IMR-90 (cell line): ENCODE results near the gene TEK. TPM values are rescaled to one million over a fixed set of nuclear protein-coding genes. Genes with fewer than 3 reads are reported as not detected.

ENCODE experiments used
- ATAC-seq: fragments of 200-7000 bp; cut with Tn5 transposase; 2 replicates; pipeline ENCODE4 v1.9.1; 2020; ENCODE audit warnings: low read depth, mild to moderate bottlenecking, moderate library complexity
- BruUV-seq: library from RNA; stranded (reverse); fragments of 400-500 nt; replicated peaks from 2 replicates; lab custom pipeline; 2021; lab: Mats Ljungman, UMichigan
- CTCF ChIA-PET: fragments of 300-600 bp; formaldehyde crosslinking; extraction: SDS; loops from one replicate; lab custom pipeline; 2021; ENCODE audit warnings: antibody characterized with exemption; lab: Yijun Ruan, JAX
- POLR2A ChIA-PET: fragments of 300-600 bp; sonication (Branson Sonifier 250); formaldehyde crosslinking; loops from one replicate; lab custom pipeline; 2022; ENCODE audit warnings: antibody characterized with exemption; ENCODE audit not compliant: unreplicated experiment; lab: Charles Lee
- DNase-seq: peaks from one replicate; pipeline ENCODE4 v3.0.0; 2013
- H2AFZ ChIP-seq: replicated peaks from 2 replicates; pipeline ENCODE3; 2013; ENCODE audit warnings: low read length, mild to moderate bottlenecking; ENCODE audit not compliant: poor library complexity
- H2AK5ac ChIP-seq: 2 replicates; pipeline ENCODE4 v1.6.1; 2013; ENCODE audit warnings: low read depth, low read length, inconsistent platforms
- H2AK9ac ChIP-seq: replicated peaks from 2 replicates; pipeline ENCODE3; 2013; ENCODE audit warnings: mild to moderate bottlenecking, low read depth, low read length, moderate library complexity; ENCODE audit not compliant: poor library complexity
- H2BK120ac ChIP-seq: 2 replicates; pipeline ENCODE4 v1.6.1; 2013; ENCODE audit warnings: low read depth, low read length, inconsistent platforms
- H2BK15ac ChIP-seq: 3 replicates; pipeline ENCODE4 v1.6.1; 2013; ENCODE audit warnings: low read depth, low read length, inconsistent platforms
- H2BK20ac ChIP-seq: 2 replicates; pipeline ENCODE4 v1.6.1; 2013; ENCODE audit warnings: low read depth, mild to moderate bottlenecking, inconsistent platforms, low read length, moderate library complexity
- H2BK5ac ChIP-seq: 2 replicates; pipeline ENCODE4 v1.6.1; 2013; ENCODE audit warnings: mild to moderate bottlenecking, low read depth, low read length, inconsistent platforms; ENCODE audit not compliant: poor library complexity, severe bottlenecking
- H3K14ac ChIP-seq: replicated peaks from 2 replicates; pipeline ENCODE4 v1.6.1; 2013; ENCODE audit warnings: low read depth, low read length, inconsistent platforms
- H3K18ac ChIP-seq: 2 replicates; pipeline ENCODE4 v1.6.1; 2013; ENCODE audit warnings: low read depth, low read length, control low read depth
- H3K23ac ChIP-seq: 2 replicates; pipeline ENCODE4 v1.6.1; 2013; ENCODE audit warnings: low read depth, low read length, inconsistent platforms
- H3K27ac ChIP-seq: 2 replicates; pipeline ENCODE4 v1.5.1; 2013; ENCODE audit warnings: mild to moderate bottlenecking, control low read depth, low read length; ENCODE audit not compliant: insufficient read depth
- H3K27me3 ChIP-seq: 2 replicates; pipeline ENCODE4 v1.6.1; 2013; ENCODE audit warnings: low read length; ENCODE audit not compliant: control insufficient read depth, insufficient read depth
- H3K36me3 ChIP-seq: 2 replicates; pipeline ENCODE4 v1.6.1; 2013; ENCODE audit warnings: low read length, mixed read lengths; ENCODE audit not compliant: control insufficient read depth, insufficient read depth
- H3K4ac ChIP-seq: 2 replicates; pipeline ENCODE4 v1.6.1; 2013; ENCODE audit warnings: low read depth, low read length, inconsistent platforms
- H3K4me1 ChIP-seq: 2 replicates; pipeline ENCODE4 v1.6.1; 2013; ENCODE audit warnings: low read length, mixed read lengths; ENCODE audit not compliant: control insufficient read depth, insufficient read depth
- H3K4me2 ChIP-seq: 2 replicates; pipeline ENCODE4 v1.6.1; 2013; ENCODE audit warnings: low read depth, mild to moderate bottlenecking, control low read depth, low read length, moderate library complexity
- H3K4me3 ChIP-seq: 2 replicates; pipeline ENCODE4 v1.5.1; 2013; ENCODE audit warnings: low read depth, mild to moderate bottlenecking, control low read depth, low read length, moderate library complexity; ENCODE audit not compliant: insufficient read depth
- H3K56ac ChIP-seq: 2 replicates; pipeline ENCODE4 v1.6.1; 2013; ENCODE audit warnings: low read length, inconsistent platforms; ENCODE audit not compliant: insufficient read depth; ENCODE audit errors: extremely low read depth
- H3K79me1 ChIP-seq, 2 experiments: 2 replicates each; pipeline ENCODE4 v1.6.1; 2013; ENCODE audit warnings: low read length in 2 of 2, inconsistent platforms in 1 of 2, low read depth in 1 of 2
- H3K9ac ChIP-seq: 2 replicates; pipeline ENCODE4 v1.6.1; 2013; ENCODE audit warnings: low read depth, low read length, control low read depth
- H3K9me1 ChIP-seq: 2 replicates; pipeline ENCODE4 v1.6.1; 2013; ENCODE audit warnings: low read length, inconsistent platforms; ENCODE audit not compliant: insufficient read depth
- H3K9me3 ChIP-seq: 2 replicates; pipeline ENCODE4 v1.6.1; 2013; ENCODE audit warnings: low read length; ENCODE audit not compliant: control insufficient read depth, insufficient read depth
- H4K20me1 ChIP-seq: 2 replicates; pipeline ENCODE4 v1.6.1; 2013; ENCODE audit warnings: low read length, inconsistent platforms; ENCODE audit not compliant: insufficient read depth
- H4K5ac ChIP-seq: 2 replicates; pipeline ENCODE4 v1.6.1; 2013; ENCODE audit warnings: mild to moderate bottlenecking, low read depth, low read length, control low read depth
- H4K8ac ChIP-seq, 2 experiments: 2 replicates each; pipeline ENCODE4 v1.6.1; 2013; ENCODE audit warnings: low read depth in 2 of 2, low read length in 2 of 2, control low read depth in 1 of 2, inconsistent platforms in 1 of 2
- H4K91ac ChIP-seq: 2 replicates; pipeline ENCODE4 v1.6.1; 2013; ENCODE audit warnings: low read depth, low read length, inconsistent platforms; ENCODE audit not compliant: insufficient read depth
- CEBPB ChIP-seq: IDR thresholded peaks from 2 replicates; pipeline ENCODE4 v1.6.1; 2012; ENCODE audit warnings: low read depth, low read length, improper control_type of control experiment
- POLR2A ChIP-seq: IDR thresholded peaks from 2 replicates; pipeline ENCODE4 v1.6.1; 2012; ENCODE audit warnings: mild to moderate bottlenecking, low read depth, low read length
- RAD21 ChIP-seq: IDR thresholded peaks from 2 replicates; pipeline ENCODE4 v1.6.1; 2012; ENCODE audit warnings: low read length, improper control_type of control experiment
- WGBS, 2 experiments: methylation state at CpG; one replicate each; pipeline versions ENCODE4 v1.1.5 to v1.1.7; 2013; ENCODE audit warnings: missing lambda C conversion rate in 2 of 2; ENCODE audit not compliant: insufficient read length in 1 of 2; ENCODE audit errors: extremely low coverage in 2 of 2; 5-methylcytosine and 5-hydroxymethylcytosine counted together
- dilution Hi-C: fragments of 300-500 bp; cut with HindIII; formaldehyde crosslinking; loops from one replicate; pipeline ENCODE4 v1.14.3; 2018; ENCODE audit warnings: low sequenced_read_pairs; ENCODE audit not compliant: unreplicated experiment
- in situ Hi-C: fragments of 300-500 bp; cut with MboI; formaldehyde crosslinking; loops from 3 replicates; pipeline ENCODE4 v1.14.3; 2019; ENCODE audit warnings: low sequenced_read_pairs, inconsistent platforms, mixed read lengths
- intact Hi-C: fragments of 100-400 bp; cut with micrococcal nuclease; formaldehyde crosslinking; loops from 2 replicates; pipeline ENCODE4 v1.10.0; 2022
- polyA plus RNA-seq, 3 experiments: library from polyadenylated mRNA; depleted of rRNA; stranded (reverse); fragments of >200 nt; gene quantifications; 2 replicates each; pipeline ENCODE4 v1.2.3, GENCODE V29; 2012; ENCODE audit warnings: low replicate concordance in 1 of 3
- total RNA-seq: library from RNA; depleted of rRNA; stranded (reverse); fragments of >200 nt; gene quantifications from 2 replicates; pipeline ENCODE4 v1.2.3, GENCODE V29; 2012

The TEK gene
- total and polyA plus RNA-seq, 2 of the 4 experiments (the other 2 are of a cell fraction) = 6.3 to 11.7 TPM

DNA sequence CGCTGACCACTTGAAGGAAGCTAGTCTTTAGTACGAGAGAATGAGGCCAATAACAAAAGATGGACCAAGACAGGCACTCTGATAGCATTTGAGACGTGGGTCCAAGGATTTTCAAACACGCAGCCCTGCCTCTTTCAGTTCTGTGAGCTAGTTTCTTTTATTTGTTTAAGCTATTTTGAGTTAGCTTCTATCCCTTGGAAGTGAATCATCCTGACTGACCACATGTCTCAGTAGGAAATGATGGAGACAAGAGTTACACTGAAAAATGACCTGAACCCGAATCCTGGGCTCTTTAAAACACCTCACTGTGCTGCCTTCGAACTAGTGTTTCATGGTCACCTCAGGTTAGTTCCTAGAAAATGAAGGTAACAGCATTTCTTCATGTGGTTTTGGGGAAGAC is 9.9 kb downstream of the TEK start:
- TF ChIP-seq CEBPB = no peak
- no peak for TF ChIP-seq POLR2A
- no peak for TF ChIP-seq RAD21
- Histone ChIP-seq H4K8ac (peak overlapping the region; percentile 88 to 97), H2AFZ (peak overlapping the region; percentile 78), H2BK20ac (peak overlapping the region; percentile 100), H2BK5ac (peak overlapping the region; percentile 99), H3K23ac (peak overlapping the region; percentile 100), H2BK120ac (peak overlapping the region; percentile 99), H3K9ac (peak overlapping the region; percentile 66), H3K27me3 (no peaks in the 10 kb centered on the region), H4K20me1 (no peaks in the 10 kb centered on the region), H3K4me3 (no peak overlapping the region), H3K27ac (peak overlapping the region; percentile 88), H2AK9ac (peak overlapping the region; percentile 55), H4K91ac (peak overlapping the region; percentile 97), H3K18ac (peak overlapping the region; percentile 95), H3K4me1 (peaks cover 21% of the 10 kb centered on the region), H3K4ac (peak overlapping the region; percentile 99), H3K4me2 (peak overlapping the region; percentile 71), H4K5ac (peak overlapping the region; percentile 92), H3K56ac (peak overlapping the region; percentile 81), H3K9me1 (peaks cover 26% of the 10 kb centered on the region), H3K14ac (peak overlapping the region; percentile 99), H3K36me3 (peaks cover 5% of the 10 kb centered on the region), H3K9me3 (peaks cover 1% of the 10 kb centered on the region), H3K79me1 (peaks cover 13 to 58% of the 10 kb centered on the region in 2 experiments), H2AK5ac (peak overlapping the region; percentile 94), H2BK15ac (peak overlapping the region; percentile 99; the same call in 2 of the 3 replicates)
- intact Hi-C loops (loop anchor here (10.0 kb wide), 1 partner anchor 174 kb away; the partner anchor contains the start of gene PLAA), dilution Hi-C loops (no loop called here), in situ Hi-C loops (no loop called here)
- CTCF ChIA-PET = no interaction called here
- peak; percentile 84 for ATAC-seq
- no TSS peak for BruUV-seq
- DNase-seq = peak; percentile 78
- POLR2A ChIA-PET = interaction anchor here (0.6 kb wide), 1 partner anchor 12 kb away, joined by 13 read pairs; no protein-coding TSS in a partner anchor
- WGBS, 2 experiments = no CpG with 5 or more reads among the region's 6 CpGs
